ENCODE results near the gene IPO11.

DNA sequence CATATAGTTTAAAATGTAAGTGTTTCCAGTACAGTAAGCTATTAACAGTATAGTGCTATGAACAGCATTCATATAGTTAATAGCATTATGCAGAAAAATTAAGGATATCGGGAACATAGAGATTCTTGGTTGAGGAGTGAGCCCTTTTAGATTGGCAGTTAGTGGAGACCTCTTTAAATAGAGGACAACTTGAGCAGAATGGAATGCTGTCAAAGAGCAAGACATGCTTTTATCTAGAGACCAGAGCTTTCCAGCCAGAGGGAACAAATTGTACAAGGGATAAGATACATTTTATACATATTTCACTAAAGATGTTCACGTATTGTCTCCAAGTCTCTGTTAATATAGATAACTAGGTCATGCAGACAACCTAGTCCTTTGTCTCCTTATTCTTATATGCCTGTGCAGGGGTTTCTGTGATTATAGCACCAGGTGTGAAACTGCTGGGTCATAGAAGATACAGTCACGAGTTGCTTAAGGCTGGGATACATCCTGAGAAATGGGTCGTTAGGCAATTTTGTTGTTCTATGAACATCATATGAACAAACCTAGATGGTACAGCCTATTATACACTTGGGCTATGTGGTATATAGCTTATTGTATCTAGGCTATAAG lies 6.0 kb downstream of the IPO11 start:
- TF ChIP-seq, protein P1, sequence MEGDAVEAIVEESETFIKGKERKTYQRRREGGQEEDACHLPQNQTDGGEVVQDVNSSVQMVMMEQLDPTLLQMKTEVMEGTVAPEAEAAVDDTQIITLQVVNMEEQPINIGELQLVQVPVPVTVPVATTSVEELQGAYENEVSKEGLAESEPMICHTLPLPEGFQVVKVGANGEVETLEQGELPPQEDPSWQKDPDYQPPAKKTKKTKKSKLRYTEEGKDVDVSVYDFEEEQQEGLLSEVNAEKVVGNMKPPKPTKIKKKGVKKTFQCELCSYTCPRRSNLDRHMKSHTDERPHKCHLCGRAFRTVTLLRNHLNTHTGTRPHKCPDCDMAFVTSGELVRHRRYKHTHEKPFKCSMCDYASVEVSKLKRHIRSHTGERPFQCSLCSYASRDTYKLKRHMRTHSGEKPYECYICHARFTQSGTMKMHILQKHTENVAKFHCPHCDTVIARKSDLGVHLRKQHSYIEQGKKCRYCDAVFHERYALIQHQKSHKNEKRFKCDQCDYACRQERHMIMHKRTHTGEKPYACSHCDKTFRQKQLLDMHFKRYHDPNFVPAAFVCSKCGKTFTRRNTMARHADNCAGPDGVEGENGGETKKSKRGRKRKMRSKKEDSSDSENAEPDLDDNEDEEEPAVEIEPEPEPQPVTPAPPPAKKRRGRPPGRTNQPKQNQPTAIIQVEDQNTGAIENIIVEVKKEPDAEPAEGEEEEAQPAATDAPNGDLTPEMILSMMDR (IDR thresholded peaks at IDR 0.05): no peak
- TF ChIP-seq EP300 (IDR thresholded peaks at IDR 0.05): no peak

Measured in ovary (tissue), 3 donors.